NCI-H146 (cell line): ENCODE data around the gene KIAA2012.

Experiments
- DNase-seq: peaks from one replicate; lab custom pipeline; 2025; lab: John Stamatoyannopoulos, UW

Gene KIAA2012

DNA sequence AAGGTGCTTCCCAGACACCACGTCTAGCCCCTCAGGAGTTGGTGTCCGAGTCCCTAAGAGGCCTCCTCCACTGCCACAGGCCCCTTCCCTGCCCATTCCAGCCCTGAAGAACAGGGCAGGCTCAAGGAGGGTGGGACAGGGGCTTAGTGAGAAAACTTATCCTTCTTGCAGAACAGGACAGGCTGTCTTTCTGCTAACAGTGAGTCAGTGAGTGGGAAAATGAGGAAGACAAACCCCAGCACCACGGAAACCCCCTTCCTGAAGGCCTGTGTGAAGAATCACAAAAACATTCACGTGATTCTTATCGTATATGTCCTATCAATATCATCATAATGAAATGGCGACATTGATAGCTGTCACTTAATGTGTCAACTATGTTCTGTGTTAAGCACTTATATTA, 29.6 kb upstream of the KIAA2012 start:
- DNase-seq: no peak

DNA sequence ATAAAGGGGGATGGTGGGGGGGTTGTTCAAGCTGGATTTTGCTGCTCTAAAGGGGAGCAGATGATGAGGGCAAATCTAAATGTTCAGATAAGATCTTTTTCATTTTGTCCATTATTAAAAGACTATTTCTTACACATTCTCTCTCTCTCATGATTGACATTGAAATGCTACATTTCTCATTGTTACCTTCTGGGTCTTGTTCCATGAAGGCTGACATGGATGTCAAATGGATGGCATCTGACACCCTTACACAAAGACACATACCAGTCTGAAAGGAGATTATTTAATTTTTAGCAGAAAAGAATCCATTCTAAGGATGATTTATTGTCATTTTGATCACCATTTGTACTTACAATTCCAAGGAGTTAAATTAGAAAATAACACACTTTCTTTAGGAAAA, 28.3 kb upstream of the KIAA2012 start:
- DNase-seq: no peak

DNA sequence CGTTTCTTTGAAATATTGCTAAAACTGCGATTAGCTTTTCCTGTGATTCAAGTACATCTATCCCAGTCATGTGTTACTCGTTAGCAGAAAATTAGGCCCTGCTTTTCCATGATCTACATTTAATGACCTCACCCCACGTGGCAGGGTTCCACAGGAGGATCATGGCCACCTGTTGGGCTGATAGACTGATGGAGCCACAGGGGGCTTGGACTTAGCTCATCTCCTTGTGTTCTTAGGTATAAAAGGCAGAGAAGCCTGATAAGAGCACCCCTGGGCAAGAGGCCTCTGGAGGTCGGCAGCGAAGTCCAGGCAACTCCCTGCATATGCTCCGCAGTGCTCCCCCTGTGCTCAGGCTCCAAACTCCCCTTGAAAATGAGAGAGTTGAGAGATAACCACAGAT, 26.5 kb upstream of the KIAA2012 start:
- no peak for DNase-seq

DNA sequence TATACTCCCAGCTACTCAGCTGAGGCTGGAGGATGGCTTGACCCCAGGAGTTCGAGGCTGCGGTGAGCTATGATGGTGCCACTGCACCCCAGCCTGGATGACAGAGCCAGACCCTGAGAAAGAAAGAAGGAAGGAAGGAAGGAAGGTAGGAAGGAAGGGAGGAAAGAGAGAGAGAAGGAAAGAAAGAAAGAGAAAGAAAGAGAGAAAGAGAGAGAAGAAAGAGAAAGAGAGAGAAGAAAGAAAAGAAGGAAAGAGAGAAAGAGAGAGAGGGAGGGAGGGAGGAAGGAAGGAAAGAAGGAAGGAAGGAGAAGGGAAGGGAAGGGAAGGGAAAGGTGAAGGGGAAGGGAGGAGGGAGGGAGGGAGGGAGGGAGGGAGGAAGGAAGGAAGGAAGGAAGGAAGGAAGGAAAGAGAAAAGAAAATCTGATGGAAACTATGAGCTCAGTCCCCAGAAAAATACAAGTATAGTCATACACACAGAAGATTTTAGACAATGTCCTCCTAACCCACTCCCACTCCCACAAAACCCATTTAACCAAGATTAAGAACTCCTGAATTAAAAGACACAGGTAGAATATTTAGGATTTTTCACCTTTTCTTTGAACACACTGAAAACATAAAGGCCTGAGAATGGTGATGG, 23.8 kb upstream of the KIAA2012 start:
- DNase-seq: no peak

DNA sequence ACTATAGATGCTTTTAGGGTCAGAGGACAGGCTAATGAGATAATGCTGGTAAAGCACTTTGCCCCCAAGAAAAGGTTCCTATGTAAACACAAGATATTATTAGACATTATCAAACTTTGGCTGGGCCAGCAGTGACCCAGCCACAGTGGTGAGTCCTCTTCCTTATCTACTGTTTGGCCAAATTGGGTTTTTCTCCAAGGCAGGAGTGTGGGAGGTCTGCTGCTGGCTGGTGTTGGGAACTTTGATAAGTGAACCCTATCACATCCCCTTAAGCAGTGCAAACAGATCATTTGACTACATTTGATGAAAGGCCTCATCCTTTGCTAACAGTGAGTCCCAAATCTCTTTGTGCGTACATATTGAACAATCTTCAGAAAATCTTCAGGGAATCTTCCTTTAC, 23.2 kb upstream of the KIAA2012 start:
- no peak for DNase-seq

DNA sequence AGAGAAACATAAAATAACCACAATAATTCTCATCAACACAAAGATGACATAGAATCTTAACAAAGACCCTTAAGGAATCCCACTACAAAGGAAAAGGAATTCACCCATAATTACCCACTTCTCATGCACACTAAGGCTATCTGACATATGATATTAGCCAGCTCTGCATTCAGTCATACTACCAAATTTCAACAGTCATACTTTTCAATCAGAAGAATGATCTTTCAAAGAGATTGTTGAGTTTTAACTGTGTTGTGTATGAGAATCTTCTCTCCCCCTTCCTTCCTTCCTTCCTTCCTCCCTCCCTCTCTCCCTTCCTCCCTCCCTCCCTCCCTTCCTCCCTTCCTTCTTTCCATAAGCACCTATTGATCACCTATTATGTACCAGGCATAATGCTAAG, 22.4 kb upstream of the KIAA2012 start:
- DNase-seq: no peak

DNA sequence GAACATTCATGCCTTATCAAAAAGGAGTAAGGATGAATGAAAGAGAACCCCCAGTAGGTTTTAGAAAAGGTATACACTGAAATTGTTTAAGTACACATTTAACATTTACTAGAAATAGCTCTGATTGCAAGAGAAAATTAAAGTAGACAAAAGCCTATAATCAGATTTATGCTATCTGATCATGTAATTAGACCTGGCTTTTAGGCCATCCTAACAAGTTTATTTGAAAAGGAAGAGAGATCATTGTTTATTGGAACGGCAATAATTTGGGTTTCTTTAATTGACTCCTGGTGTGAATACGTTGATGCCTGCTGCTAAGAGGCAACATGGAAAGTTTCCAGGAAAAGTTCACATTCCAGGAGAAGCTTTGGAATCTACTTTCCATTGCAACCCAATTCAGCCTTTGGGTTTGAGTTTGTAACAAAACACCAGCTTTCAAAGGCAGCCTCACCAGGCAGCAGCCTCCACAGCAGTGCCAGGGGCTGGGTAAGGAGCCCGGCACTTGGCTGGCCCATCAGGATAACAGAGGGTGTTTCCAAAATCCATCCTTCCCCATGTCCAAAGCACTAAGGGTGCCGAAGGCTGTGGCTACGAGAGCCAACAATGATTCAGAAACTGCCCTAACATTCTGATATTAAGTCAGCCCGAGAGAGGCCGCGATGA, 21.4 kb upstream of the KIAA2012 start:
- no peak for DNase-seq

DNA sequence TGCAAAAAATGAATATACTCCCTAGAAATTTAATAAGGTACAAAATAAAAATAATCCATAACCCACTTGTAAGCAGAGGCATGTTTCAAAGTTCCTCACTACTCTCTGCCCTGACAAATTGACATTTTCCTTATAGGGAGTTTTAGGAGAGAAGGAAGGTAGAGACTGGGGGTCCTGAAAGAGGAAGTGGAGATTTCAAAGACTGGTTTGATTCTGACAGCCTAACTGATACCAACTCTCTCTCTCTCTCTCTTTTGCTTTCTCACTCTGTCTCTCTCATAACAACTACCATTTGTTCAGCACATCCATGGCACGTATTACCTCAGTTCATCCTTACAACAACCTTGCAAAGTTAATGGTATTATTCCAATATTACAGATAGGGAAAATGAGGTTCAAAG, 20.8 kb upstream of the KIAA2012 start:
- no peak for DNase-seq

DNA sequence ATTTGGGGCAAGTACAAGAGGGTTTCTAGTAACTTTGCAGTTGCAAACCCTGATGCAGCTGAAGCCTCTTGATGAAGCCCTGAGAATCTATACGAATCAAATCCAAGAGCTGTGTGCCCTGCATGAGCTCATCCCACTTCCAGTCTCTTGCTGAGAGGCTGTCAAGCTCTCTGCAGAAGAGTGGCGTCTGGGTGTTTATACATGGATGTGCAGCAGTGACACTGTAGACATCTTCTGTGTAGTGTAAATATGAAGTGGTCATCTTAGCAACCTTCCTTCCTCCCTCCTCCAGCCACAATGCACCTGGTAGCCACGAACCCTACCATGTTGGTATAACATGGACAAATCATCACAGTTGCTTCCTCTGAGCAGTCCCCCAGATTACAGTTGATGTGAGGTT, 18.4 kb upstream of the KIAA2012 start:
- no peak for DNase-seq

DNA sequence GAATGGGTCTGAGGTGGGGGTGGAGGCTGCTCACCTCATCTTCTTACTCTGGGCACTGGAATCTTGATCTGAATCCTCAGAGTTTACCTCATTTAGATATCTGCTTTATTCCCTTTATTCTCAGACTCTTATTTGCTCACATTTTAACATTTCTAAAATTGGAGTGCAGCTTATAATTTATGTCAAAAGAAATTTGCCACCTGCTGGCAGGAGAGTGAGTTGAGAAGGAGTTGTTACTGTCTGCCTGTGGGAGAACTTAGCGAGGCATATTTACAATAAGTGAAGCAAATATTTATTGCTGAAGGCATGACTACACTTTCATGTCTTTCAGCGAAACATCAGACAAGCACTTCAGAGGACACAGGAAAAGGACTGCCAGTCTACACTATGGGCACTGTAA, 16.4 kb upstream of the KIAA2012 start:
- DNase-seq: no peak

DNA sequence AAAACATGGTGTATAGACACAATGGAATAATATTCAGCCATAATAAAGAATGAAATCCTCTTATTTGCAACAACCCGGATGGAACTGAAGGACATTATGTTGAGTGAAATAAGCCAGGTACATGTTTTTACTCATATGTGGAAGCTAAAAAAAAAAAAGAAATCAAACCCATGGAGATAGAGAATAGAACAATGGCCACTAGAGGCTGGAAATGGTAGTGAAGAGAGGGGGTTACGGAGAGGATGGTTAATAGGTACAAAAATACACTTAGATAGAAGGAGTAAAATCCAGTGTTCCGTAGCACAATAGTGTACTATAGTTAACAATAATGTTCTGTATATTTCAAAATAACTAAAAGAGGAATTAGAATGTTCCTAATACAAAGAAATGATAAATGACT, 12.8 kb upstream of the KIAA2012 start:
- no peak for DNase-seq

DNA sequence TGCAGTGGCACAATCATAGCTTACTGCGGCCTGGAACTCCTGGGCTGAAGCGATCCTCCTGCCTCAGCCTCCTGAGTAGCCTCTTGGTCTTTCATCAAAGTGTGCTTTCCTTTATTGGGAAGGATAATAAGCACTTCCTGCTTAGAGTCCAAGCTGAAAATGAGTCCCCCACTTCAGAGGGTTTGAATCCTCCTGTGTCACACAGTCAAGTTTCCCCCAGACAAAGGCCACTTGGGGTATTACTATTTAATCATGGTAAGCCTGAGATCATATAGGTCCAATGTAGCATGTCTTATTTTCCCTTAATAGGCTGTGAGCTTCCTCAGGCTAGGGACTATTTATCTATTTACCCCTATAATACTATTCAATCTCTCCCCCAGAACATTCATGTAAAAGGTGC, 11.4 kb upstream of the KIAA2012 start:
- no peak for DNase-seq

DNA sequence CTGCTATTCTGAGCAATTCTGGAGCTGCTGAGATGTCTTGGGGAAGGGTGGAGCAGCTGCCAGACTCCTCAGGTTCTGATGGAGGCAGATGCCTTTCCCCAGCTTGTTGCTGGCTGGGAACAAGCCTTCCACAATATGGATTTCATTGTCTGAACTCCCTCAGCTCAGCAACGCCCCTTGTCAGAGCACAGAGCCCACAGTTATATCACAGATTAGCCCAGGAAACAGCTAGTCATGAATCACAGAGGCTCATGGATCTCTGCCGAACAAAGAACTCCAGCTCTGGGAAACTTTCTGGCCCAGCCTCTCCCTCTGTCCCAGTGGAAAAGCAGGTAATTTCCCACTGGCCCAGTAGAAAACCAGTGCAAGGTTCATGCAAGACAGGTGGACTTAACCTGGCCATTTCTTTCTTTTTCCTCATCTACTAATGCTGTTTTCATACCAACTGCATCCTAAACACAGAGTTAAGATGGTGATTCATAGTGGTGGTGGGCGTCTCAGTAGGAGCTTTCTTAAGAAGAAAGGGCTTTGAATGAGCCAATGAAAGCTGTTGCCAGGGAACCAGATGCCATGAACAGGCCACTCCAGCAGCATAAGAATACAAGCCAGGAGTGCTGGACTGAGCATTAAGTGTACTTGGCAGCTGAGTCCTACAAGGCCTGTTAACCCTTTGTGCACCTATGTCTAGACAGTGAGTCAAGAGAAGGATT, 8.7 kb upstream of the KIAA2012 start:
- no peak for DNase-seq

DNA sequence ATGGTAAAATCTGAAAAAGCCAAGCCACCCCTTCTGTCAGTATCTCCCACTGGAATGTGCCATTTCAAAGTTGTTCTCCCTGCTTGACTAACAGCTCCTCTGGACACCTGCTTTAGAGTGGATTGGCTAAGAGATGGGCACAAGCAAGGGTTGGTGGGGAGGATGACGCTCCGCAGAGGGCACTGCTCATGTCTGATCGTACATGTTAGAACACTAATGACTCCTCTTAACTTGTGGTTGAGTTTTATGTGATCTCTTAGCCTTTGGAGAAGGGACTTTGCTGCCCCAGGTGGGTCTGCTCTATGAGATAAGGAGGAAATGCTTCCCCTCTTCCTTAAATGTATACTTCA, 8.2 kb upstream of the KIAA2012 start:
- no peak for DNase-seq

DNA sequence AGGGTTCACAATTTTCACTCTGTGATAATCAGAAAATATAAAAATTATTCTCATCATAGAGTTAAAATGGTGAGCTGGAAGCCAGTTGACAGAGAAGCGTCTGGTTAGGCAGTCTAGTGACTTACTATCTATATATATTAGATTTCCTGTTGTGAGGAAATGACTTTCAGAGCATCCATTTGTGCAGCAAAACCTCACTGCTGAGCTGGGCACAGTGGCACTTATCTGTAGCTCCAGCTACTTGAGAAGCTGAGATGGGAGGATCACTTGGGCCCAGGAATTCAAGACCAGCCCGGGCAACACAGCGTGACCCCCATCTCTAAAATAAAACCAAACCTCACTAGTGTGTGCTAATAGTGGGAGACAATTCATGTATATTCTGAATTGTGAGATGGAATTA, 7.2 kb upstream of the KIAA2012 start:
- no peak for DNase-seq

DNA sequence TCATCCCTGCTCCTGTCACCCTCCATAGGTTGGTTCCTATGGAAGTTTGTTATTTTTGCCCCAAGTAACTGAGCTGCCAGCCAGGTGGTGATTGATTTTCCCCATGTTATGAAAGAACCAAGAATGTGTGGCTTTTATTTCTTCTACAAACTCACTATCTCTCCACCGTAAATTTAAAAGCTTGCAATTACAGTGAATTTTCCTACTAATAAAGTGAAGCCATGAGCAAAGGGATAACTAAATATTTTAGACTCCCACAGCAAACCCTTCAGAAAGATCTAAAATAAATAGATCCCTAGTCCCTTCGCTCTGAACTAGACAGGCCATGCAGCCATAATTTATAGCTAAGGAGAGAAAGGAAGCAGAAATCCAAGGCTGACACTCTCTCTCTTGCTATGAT, 6.2 kb upstream of the KIAA2012 start:
- DNase-seq: no peak

DNA sequence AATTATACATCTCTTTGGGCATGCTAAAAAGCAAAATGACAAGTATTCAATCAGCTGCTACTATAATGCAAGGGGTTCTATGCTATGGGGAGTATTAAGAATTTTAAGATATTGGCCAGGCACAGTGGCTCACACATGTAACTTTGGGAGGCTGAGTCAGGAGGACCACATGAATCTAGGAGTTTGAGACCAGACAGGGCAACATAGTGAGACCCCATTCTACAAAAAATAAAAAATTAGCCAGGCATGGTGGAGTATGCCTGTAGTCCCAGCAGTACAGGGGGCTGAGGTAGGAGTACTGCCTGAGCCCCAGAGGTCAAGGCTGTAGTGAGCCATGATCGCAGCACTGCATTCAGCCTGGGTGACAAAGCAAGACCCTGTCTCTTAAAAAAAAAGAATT, 5.5 kb upstream of the KIAA2012 start:
- DNase-seq: no peak

DNA sequence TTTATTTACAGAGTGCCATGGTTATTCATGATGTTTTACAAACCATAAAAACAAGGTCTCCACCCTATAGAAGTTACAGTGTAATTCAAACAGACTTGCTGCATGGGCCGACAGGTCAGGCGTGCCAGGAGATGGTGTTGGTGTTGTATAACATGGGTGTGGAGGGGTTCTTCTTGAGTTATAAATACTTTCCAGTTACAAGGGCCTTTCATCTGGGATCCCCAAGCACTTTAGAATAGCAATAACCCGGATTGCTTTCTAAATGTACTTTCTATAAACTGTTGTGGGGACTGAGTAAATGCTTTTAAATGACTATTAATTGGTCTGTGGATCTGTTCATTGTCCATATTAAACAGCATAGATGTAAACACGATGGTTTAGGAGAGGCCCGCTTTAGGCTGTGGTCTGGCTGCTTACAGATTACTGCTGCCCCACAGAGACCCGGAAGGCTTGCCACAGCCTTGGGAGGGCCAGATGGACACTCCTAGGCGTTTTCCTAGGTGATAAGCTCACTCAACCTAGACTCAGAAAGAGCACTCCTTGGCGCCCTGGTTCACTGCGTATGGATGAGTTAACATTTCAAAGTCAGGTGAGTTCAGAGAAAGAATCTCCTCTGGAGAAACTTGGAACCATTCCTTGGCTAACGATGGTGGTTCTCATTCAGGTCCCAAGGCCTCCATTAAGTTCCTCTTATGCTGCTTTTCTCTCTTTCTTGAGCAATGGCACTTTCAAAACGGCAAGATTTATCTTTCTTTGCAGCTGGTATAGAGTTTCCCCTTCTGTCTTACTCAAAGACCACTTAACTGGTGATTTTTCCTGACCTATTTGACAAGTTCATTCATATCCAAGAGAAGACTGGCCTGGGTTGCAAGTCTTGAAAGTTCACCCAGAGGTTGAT, 3.6 kb upstream of the KIAA2012 start:
- no peak for DNase-seq

DNA sequence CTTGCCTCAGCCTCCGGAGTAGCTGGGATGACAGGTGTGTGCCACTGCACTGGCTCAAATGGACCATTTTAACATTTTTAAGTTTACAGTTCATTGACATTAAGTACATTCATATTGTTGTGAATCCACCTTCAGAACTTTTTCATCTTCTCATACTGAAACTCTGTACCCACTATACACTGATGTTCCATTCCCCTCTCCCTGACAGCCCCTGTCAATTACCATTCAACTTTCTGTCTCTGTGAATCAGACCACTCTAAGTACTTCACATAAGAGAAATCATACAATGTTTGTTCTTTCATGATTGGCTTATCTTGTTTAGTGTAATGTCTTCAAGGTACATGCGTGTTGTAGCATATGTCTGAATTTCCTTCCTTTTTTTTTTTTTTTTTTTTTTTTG, 1.9 kb upstream of the KIAA2012 start:
- no peak for DNase-seq

DNA sequence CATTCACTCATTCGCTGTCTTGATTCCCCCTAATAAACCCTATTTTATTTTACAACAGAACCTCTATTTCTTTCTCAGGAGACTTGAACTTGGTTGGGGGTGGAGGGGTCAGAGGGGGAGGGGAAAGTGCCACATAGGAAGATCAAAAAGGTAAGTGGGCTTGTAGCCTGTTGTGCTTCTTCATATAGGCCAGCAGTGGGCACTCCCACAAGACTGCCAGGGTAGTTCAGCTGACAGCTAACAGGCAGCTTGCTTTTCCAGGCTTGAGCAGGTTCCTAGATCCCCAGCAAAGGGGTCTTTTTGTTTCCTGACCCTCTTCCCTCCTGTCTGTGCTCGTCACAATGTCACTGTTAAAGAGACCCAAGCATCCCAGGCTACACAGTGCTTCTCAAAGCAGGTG, 829 bp upstream of the KIAA2012 start:
- DNase-seq: no peak

DNA sequence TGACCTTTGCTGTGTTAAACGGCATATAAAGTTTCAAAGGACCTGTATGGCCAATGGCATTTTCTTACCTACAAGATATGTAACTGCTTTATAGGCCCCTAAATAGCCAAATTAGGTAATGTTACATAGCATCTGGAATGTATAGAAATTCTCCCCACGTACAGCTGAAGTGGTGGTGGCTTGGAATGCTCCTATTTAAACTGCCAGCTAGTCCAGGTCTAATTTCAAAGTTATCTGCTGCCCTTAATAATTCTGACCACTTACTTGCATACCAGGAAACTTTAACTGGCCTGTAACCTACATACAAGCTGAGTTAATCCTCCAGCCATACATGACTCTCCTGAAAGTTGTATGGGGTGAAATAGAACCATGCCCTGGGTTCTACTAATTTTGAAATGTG, 1.3 kb downstream of the KIAA2012 start:
- DNase-seq: no peak

DNA sequence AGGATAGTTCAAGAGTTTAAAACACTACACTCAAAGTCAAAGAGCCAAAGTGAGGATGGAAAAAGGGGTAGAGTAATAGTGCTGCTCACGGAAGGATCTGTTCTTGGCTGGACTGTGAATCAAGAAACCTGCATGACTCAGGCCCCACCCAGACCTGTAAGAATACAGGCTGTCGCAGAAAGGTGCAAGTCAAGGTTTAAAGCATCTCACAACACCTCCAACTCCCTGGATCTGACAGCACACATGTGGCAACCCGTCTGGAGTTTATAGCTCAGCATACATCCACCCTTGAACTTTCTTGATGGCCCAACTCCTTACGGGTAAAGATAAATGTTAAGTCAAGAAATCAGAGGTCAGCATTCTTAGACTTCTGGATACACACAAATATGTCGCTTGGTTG, 6.3 kb downstream of the KIAA2012 start:
- no peak for DNase-seq

DNA sequence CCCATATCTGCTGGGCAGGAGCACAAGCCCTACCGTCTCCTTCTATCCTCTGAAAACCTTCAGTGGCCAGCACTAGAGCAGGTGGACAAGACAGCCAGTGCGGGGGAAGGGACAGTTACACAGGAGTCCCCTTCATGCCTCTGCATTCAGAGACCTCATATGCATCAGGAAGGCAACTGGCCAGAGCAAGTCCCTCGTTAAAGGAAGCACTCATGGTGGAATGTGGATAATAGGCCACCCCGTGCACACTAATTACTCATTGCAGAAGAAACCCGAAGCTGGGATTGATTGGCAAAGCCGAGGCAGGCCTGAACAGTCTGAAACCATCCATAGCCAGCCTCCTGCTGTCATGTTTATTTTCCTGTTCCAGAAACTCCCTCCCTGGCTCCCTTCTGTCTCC, 11.2 kb downstream of the KIAA2012 start:
- DNase-seq: no peak
